Measurements from ENCODE around the gene ABCB8.

The ABCB8 gene

GRCh38 chr7:151057989-151058780 is 29.9 kb downstream of the ABCB8 start:
- DNase-seq (ENCODE audit: low spot score) = peak; percentile 98

GRCh38 chr7:151058781-151059366 is 30.6 kb downstream of the ABCB8 start:
- DNase-seq (ENCODE audit: low spot score) = no peak

- peak; percentile 80 for DNase-seq (ENCODE audit: low spot score)
These were observed 31.3 kb downstream of the ABCB8 start, which contains the start of gene SLC4A2 for GRCh38 chr7:151059367-151060112. Gene SLC4A2 (plus strand): TSS chr7:151059589. CDS start chr7:151061988, 2,399 bp downstream.

- no peak for DNase-seq (ENCODE audit: low spot score)
These were observed 31.8 kb downstream of the ABCB8 start for GRCh38 chr7:151060113-151060415.

GRCh38 chr7:151060416-151061212 is 32.4 kb downstream of the ABCB8 start:
- peak; percentile 79 for DNase-seq (ENCODE audit: low spot score)

- DNase-seq (ENCODE audit: low spot score) = no peak
These were observed 33.2 kb downstream of the ABCB8 start for GRCh38 chr7:151061213-151062110.

GRCh38 chr7:151062111-151062398 is 33.8 kb downstream of the ABCB8 start:
- DNase-seq (ENCODE audit: low spot score) = no peak

- DNase-seq (ENCODE audit: low spot score) = peak; percentile 88
These were observed 34.4 kb downstream of the ABCB8 start for GRCh38 chr7:151062399-151063211.

GRCh38 chr7:151063212-151063561 is 34.9 kb downstream of the ABCB8 start:
- no peak for DNase-seq (ENCODE audit: low spot score)

GRCh38 chr7:151064454-151064853 is 36.2 kb downstream of the ABCB8 start:
- no peak for DNase-seq (ENCODE audit: low spot score)

GRCh38 chr7:151064993-151065392 is 36.7 kb downstream of the ABCB8 start:
- no peak for DNase-seq (ENCODE audit: low spot score)

GRCh38 chr7:151065516-151065915 is 37.3 kb downstream of the ABCB8 start:
- DNase-seq (ENCODE audit: low spot score) = no peak

- DNase-seq (ENCODE audit: low spot score) = no peak
These were observed 38.2 kb downstream of the ABCB8 start for GRCh38 chr7:151066273-151066974.

GRCh38 chr7:151068069-151068773 is 40.0 kb downstream of the ABCB8 start:
- DNase-seq (ENCODE audit: low spot score) = no peak

- no peak for DNase-seq (ENCODE audit: low spot score)
These were observed 41.8 kb downstream of the ABCB8 start for GRCh38 chr7:151069841-151070573.

- DNase-seq (ENCODE audit: low spot score) = no peak
These were observed 42.3 kb downstream of the ABCB8 start for GRCh38 chr7:151070574-151070960.

GRCh38 chr7:151071032-151071866 is 43.0 kb downstream of the ABCB8 start:
- no peak for DNase-seq (ENCODE audit: low spot score)

GRCh38 chr7:151073990-151074389 is 45.7 kb downstream of the ABCB8 start:
- no peak for DNase-seq (ENCODE audit: low spot score)
